OCI-LY7 (cell line): Measurements from ENCODE around the gene DCC. TPM values are rescaled to one million over a fixed set of nuclear protein-coding genes. Genes with fewer than 3 reads are reported as not detected.
"Not testable (repeated sequence)": the region's sequence is repeated elsewhere in the genome, so short reads cannot be mapped to it uniquely, and the experiment has no call there.

ENCODE experiments used
- BruUV-seq: library from RNA; stranded (reverse); fragments of 400-500 nt; replicated peaks from 2 replicates; lab custom pipeline; 2021; lab: Mats Ljungman, UMichigan
- CTCF ChIA-PET: fragments of 300-600 bp; sonication (Branson Sonifier 250); formaldehyde crosslinking; loops from one replicate; lab custom pipeline; 2022; ENCODE audit warnings: antibody characterized with exemption; ENCODE audit not compliant: unreplicated experiment; lab: Charles Lee
- POLR2A ChIA-PET: fragments of 300-600 bp; sonication (Branson Sonifier 250); formaldehyde crosslinking; loops from one replicate; lab custom pipeline; 2022; ENCODE audit warnings: antibody characterized with exemption; lab: Charles Lee
- DNase-seq: peaks from one replicate; pipeline ENCODE4 v3.0.0-alpha.2; 2015; ENCODE audit warnings: low spot score
- H2AFZ ChIP-seq: fragments of 200-600 bp; sonication (generic), shearing (Covaris generic); 2 replicates; pipeline ENCODE4 v1.6.1; 2014; ENCODE audit warnings: mild to moderate bottlenecking, antibody characterized with exemption, low read length, moderate library complexity
- H3K27ac ChIP-seq: fragments of 200-600 bp; sonication (generic); 2 replicates; pipeline ENCODE4 v1.5.1; 2014; ENCODE audit warnings: mixed run types, low read depth, mild to moderate bottlenecking, moderate library complexity, low read length, inconsistent platforms; ENCODE audit not compliant: poor library complexity, severe bottlenecking
- H3K36me3 ChIP-seq: fragments of 200-600 bp; sonication (generic); 2 replicates; pipeline ENCODE4 v1.6.1; 2014; ENCODE audit warnings: mild to moderate bottlenecking, antibody characterized with exemption, low read length, moderate library complexity, mixed read lengths; ENCODE audit not compliant: insufficient read depth
- H3K4me1 ChIP-seq: fragments of 200-600 bp; sonication (generic); 2 replicates; pipeline ENCODE4 v1.5.1; 2014; ENCODE audit warnings: mild to moderate bottlenecking, low read length; ENCODE audit not compliant: insufficient read depth, poor library complexity, severe bottlenecking
- H3K4me2 ChIP-seq: fragments of 200-600 bp; sonication (generic); 2 replicates; pipeline ENCODE4 v1.6.1; 2014; ENCODE audit warnings: mild to moderate bottlenecking, low read length
- H3K4me3 ChIP-seq: fragments of 200-600 bp; sonication (generic); 2 replicates; pipeline ENCODE4 v1.5.1; 2014; ENCODE audit warnings: mild to moderate bottlenecking, low read depth, low read length; ENCODE audit not compliant: poor library complexity, severe bottlenecking
- H3K79me2 ChIP-seq: fragments of 200-600 bp; sonication (generic); 2 replicates; pipeline ENCODE4 v1.6.1; 2016; ENCODE audit warnings: low read depth, mild to moderate bottlenecking, low read length, moderate library complexity, mixed read lengths; ENCODE audit not compliant: insufficient read depth
- H3K9me2 ChIP-seq: fragments of 200-600 bp; sonication (generic); 2 replicates; pipeline ENCODE4 v1.6.1; 2016; ENCODE audit warnings: mild to moderate bottlenecking, low read length, mixed read lengths; ENCODE audit not compliant: insufficient read depth
- H3K9me3 ChIP-seq: fragments of 200-600 bp; sonication (generic); 2 replicates; pipeline ENCODE4 v1.6.1; 2014; ENCODE audit warnings: mild to moderate bottlenecking, mixed run types, low read length, mixed read lengths
- H4K20me1 ChIP-seq: fragments of 200-600 bp; sonication (generic); 2 replicates; pipeline ENCODE4 v1.6.1; 2014; ENCODE audit warnings: mild to moderate bottlenecking, antibody characterized with exemption, low read length, moderate library complexity, mixed read lengths; ENCODE audit not compliant: insufficient read depth
- EZH2phosphoT487 ChIP-seq: fragments of 200-600 bp; sonication (generic); IDR thresholded peaks from 2 replicates; pipeline ENCODE4 v1.6.1; 2018; ENCODE audit warnings: low read depth, borderline replicate concordance, mild to moderate bottlenecking, mixed run types, antibody characterized with exemption, low read length, moderate library complexity, mixed read lengths
- intact Hi-C: fragments of 100-400 bp; cut with micrococcal nuclease; formaldehyde crosslinking; loops from one replicate; pipeline ENCODE4 v1.10.0; 2022; ENCODE audit not compliant: unreplicated experiment
- total RNA-seq, 2 experiments: library from RNA; depleted of rRNA in 1 of 2; stranded (reverse); fragments of >200 nt in 1 of 2; shearing (Covaris generic) in 1 of 2; gene quantifications; 2 replicates each; pipeline ENCODE4 v1.2.3, GENCODE V29; 2014 to 2022
- TF ChIP-seq, protein P1 (sequence below): fragments of 200-600 bp; sonication (generic); conservative IDR thresholded peaks from 2 replicates; pipeline ENCODE4 v1.5.1; 2014; ENCODE audit warnings: mild to moderate bottlenecking, antibody characterized with exemption, low read length, moderate library complexity, mixed read lengths

Gene DCC
- total RNA-seq, 2 experiments from 2014 or later = not detected

DNA sequence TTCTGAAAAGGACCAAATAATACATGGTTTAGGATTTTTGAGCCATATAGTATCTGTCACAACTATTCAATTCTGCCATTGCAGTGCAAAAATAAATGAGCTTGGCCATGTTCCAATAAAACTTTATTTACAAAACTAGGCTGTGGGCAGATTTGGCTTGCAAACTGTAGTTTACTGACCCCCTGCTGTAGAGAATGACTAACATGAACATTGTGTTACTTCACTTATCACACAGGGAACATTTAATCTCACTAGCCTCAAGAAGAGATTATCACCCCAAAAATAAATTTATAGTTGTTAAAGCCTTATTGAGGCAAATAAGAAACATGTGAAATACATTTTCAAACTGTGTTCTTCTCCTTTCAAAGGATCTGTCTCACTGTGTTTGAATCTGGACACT lies 1118.3 kb downstream of the DCC start:
- Histone ChIP-seq H3K9me3 (no peaks in the 10 kb centered on the region), H3K4me3 (no peak overlapping the region), H3K27ac (no peak overlapping the region), H3K9me2 (no peaks in the 10 kb centered on the region), H3K4me1 (no peaks in the 10 kb centered on the region), H3K79me2 (no peaks in the 10 kb centered on the region), H4K20me1 (no peaks in the 10 kb centered on the region), H3K36me3 (no peaks in the 10 kb centered on the region), H2AFZ (no peak overlapping the region), H3K4me2 (no peak overlapping the region)
- no peak for DNase-seq
- BruUV-seq = no TSS peak
- intact Hi-C loops = no loop called here
- CTCF ChIA-PET = no interaction called here
- TF ChIP-seq, protein P1, sequence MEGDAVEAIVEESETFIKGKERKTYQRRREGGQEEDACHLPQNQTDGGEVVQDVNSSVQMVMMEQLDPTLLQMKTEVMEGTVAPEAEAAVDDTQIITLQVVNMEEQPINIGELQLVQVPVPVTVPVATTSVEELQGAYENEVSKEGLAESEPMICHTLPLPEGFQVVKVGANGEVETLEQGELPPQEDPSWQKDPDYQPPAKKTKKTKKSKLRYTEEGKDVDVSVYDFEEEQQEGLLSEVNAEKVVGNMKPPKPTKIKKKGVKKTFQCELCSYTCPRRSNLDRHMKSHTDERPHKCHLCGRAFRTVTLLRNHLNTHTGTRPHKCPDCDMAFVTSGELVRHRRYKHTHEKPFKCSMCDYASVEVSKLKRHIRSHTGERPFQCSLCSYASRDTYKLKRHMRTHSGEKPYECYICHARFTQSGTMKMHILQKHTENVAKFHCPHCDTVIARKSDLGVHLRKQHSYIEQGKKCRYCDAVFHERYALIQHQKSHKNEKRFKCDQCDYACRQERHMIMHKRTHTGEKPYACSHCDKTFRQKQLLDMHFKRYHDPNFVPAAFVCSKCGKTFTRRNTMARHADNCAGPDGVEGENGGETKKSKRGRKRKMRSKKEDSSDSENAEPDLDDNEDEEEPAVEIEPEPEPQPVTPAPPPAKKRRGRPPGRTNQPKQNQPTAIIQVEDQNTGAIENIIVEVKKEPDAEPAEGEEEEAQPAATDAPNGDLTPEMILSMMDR = no peak
- POLR2A ChIA-PET = no interaction called here

DNA sequence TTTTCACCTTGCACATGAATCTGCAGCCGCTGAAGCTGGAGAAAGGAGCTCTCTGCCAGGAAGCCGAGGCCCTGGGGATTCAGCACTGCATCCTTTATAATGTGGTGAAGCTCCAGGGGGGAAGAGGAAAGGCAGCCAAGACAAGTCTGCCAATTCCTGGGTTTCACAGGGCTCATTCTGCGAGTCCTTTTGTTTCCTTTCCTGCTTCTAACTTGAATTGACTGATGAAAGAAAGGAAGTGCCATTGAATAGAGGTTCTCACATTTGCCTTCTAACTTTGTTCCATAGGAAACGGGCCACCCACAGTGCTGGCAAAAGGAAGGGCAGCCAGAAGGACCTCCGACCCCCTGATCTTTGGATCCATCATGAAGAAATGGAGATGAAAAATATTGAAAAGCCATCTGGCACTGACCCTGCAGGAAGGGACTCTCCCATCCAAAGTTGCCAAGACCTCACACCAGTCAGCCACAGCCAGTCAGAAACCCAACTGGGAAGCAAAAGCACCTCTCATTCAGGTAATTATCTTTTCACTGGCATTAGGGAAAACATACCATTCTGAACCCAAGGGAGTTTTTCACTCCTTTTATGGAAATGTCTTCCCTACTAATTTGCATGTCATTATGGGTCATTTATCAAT lies 1119.1 kb downstream of the DCC start:
- Histone ChIP-seq H3K27ac (no peak overlapping the region), H3K4me2 (no peak overlapping the region), H3K4me3 (no peak overlapping the region), H2AFZ (no peak overlapping the region), H3K9me2 (no peaks in the 10 kb centered on the region), H3K9me3 (no peaks in the 10 kb centered on the region), H3K79me2 (no peaks in the 10 kb centered on the region), H3K36me3 (no peaks in the 10 kb centered on the region), H3K4me1 (no peaks in the 10 kb centered on the region), H4K20me1 (no peaks in the 10 kb centered on the region)
- ChIA-PET POLR2A (no interaction called here), CTCF (no interaction called here)
- TF ChIP-seq, protein P1 = no peak
- no peak for TF ChIP-seq EZH2phosphoT487
- intact Hi-C loops = no loop called here
- DNase-seq = no peak
- BruUV-seq = no TSS peak

DNA sequence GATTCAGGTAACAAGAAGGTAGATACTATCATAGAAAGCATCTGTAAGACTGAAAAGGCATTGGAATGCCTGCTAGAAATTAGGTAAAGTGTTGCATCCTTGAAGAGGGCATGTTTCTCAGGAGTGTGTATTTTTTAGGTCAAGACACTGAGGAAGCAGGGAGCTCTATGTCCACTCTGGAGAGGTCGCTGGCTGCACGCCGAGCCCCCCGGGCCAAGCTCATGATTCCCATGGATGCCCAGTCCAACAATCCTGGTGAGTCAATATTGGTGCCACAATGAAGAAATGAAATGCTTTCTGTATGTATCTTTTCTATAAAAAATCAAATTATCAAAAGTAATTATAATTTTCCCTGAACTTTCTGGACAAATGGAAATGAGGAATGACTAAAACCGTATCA lies 1127.8 kb downstream of the DCC start:
- H3K4me3 ChIP-seq = no peak overlapping the region
- no peaks in the 10 kb centered on the region for H3K79me2 ChIP-seq
- intact Hi-C loops = no loop called here
- H2AFZ ChIP-seq = no peak overlapping the region
- TF ChIP-seq, protein P1 = no peak
- no peak for TF ChIP-seq EZH2phosphoT487
- POLR2A ChIA-PET = interaction anchor here (0.7 kb wide), 1 partner anchor 10 kb away, joined by 4 read pairs; no protein-coding TSS in a partner anchor
- no TSS peak for BruUV-seq
- no peaks in the 10 kb centered on the region for H4K20me1 ChIP-seq
- H3K9me3 ChIP-seq = no peaks in the 10 kb centered on the region
- CTCF ChIA-PET = no interaction called here
- H3K9me2 ChIP-seq = no peaks in the 10 kb centered on the region
- no peak for DNase-seq
- no peak overlapping the region for H3K4me2 ChIP-seq
- no peaks in the 10 kb centered on the region for H3K4me1 ChIP-seq
- H3K27ac ChIP-seq = no peak overlapping the region
- no peaks in the 10 kb centered on the region for H3K36me3 ChIP-seq

DNA sequence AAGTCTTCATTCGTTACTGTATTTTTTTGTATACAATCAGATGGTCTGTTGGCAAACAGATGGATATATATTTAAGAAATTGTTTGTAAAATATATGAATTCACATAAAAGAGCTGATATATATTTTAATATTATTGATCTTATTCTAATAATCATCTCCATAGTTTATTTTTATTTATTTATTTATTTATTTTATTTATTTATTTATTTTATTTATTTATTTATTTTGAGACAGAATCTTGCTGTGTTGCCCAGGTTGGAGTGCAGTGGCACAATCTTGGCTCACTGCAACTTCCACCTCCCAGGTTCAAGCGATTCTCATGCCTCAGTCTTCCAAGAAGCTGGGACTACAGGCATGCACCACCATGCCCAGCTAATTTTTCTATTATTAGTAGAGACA lies 1128.2 kb downstream of the DCC start:
- H3K79me2 ChIP-seq, H3K4me1 ChIP-seq, H3K36me3 ChIP-seq, intact Hi-C loops, DNase-seq, BruUV-seq, H3K9me3 ChIP-seq, CTCF ChIA-PET, H3K4me3 ChIP-seq, H3K27ac ChIP-seq, H4K20me1 ChIP-seq, H3K9me2 ChIP-seq, H3K4me2 ChIP-seq, H2AFZ ChIP-seq: not testable (repeated sequence)
- POLR2A ChIA-PET = interaction anchor here (0.7 kb wide), 1 partner anchor 11 kb away, joined by 4 read pairs; no protein-coding TSS in a partner anchor
